Progenitor cell of endocrine pancreas (in vitro differentiated cells): ENCODE measurements around the gene CCL3. TPM values are rescaled to one million over a fixed set of nuclear protein-coding genes. Genes with fewer than 3 reads are reported as not detected.

Experiments used
- DNase-seq: peaks from one replicate; pipeline ENCODE4 v3.0.0; 2021; ENCODE audit warnings: low spot score; ENCODE audit not compliant: unreplicated experiment
- H3K27ac Mint-ChIP-seq: 2 replicates; pipeline ENCODE4 v1.8.0; 2021; ENCODE audit warnings: mild to moderate bottlenecking, moderate library complexity, mixed read lengths
- H3K27me3 Mint-ChIP-seq: 2 replicates; pipeline ENCODE4 v1.8.0; 2021; ENCODE audit warnings: mixed read lengths
- H3K36me3 Mint-ChIP-seq: 2 replicates; pipeline ENCODE4 v1.8.0; 2022; ENCODE audit warnings: mixed read lengths; ENCODE audit not compliant: insufficient read depth
- H3K4me1 Mint-ChIP-seq: 2 replicates; pipeline ENCODE4 v1.8.0; 2021; ENCODE audit warnings: low read depth, mixed read lengths
- H3K4me3 Mint-ChIP-seq: 2 replicates; pipeline ENCODE4 v1.8.0; 2021; ENCODE audit warnings: low read depth, mild to moderate bottlenecking, moderate library complexity, mixed read lengths
- H3K9me3 Mint-ChIP-seq: 2 replicates; pipeline ENCODE4 v1.8.0; 2021; ENCODE audit warnings: low read depth, mixed read lengths
- total RNA-seq: library from RNA; stranded (reverse); gene quantifications from 2 replicates; pipeline ENCODE4 v1.2.1, GENCODE V29; 2021
- TF ChIP-seq, protein P1 (sequence below): fragments of 200-600 bp; sonication (generic); IDR thresholded peaks from one replicate; pipeline ENCODE4 v1.5.0; 2021; ENCODE audit warnings: antibody characterized with exemption, mild to moderate bottlenecking; ENCODE audit not compliant: unreplicated experiment

The CCL3 gene
- total RNA-seq, 1 donor from 2014 or later = not detected

DNA sequence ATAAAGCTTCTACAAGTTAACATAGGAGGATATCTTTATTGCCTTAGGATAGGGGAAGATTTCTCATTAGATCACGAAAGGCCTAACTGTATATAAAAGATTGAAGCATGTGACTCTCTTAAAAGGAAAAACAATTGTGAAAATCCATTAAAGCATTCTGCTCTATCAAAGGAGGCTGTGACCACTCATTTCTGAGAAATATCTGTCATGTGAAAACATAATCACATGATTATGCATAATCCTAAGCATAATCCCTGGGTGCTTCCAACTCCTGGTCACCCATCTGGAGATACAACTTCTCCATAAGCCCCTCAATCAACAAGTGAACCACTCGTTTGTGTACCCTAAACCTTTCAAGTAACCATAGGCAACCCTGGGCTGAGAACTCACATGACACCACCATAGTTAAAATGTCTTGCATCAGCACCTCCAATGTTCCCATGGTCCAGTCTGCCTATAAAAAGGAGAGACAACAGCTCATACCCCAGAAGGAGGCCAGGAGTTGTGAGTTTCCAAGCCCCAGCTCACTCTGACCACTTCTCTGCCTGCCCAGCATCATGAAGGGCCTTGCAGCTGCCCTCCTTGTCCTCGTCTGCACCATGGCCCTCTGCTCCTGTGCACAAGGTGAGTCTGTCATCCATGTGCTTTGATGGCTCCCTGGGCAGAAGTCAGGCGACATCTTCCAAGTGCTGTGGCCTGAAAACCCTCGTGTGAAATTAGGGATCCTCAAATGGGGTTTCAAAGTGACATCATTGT lies 26.0 kb downstream of the CCL3 start, which contains the start of gene CCL18:
Gene CCL18 (plus strand): TSS at position 487 of the 756 bp plus-strand sequence. CDS start 71 bp downstream, at position 558.
- H3K27me3 Mint-ChIP-seq = no peaks in the 10 kb centered on the region
- TF ChIP-seq, protein P1, sequence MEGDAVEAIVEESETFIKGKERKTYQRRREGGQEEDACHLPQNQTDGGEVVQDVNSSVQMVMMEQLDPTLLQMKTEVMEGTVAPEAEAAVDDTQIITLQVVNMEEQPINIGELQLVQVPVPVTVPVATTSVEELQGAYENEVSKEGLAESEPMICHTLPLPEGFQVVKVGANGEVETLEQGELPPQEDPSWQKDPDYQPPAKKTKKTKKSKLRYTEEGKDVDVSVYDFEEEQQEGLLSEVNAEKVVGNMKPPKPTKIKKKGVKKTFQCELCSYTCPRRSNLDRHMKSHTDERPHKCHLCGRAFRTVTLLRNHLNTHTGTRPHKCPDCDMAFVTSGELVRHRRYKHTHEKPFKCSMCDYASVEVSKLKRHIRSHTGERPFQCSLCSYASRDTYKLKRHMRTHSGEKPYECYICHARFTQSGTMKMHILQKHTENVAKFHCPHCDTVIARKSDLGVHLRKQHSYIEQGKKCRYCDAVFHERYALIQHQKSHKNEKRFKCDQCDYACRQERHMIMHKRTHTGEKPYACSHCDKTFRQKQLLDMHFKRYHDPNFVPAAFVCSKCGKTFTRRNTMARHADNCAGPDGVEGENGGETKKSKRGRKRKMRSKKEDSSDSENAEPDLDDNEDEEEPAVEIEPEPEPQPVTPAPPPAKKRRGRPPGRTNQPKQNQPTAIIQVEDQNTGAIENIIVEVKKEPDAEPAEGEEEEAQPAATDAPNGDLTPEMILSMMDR = no peak
- no peak within 1 kb of the TSS for H3K27ac Mint-ChIP-seq
- H3K36me3 Mint-ChIP-seq = no peaks in the 10 kb centered on the region
- no peak within 1 kb of the TSS for H3K4me3 Mint-ChIP-seq
- no peak for DNase-seq
- H3K4me1 Mint-ChIP-seq = no peaks in the 10 kb centered on the region
- H3K9me3 Mint-ChIP-seq = no peaks in the 10 kb centered on the region

DNA sequence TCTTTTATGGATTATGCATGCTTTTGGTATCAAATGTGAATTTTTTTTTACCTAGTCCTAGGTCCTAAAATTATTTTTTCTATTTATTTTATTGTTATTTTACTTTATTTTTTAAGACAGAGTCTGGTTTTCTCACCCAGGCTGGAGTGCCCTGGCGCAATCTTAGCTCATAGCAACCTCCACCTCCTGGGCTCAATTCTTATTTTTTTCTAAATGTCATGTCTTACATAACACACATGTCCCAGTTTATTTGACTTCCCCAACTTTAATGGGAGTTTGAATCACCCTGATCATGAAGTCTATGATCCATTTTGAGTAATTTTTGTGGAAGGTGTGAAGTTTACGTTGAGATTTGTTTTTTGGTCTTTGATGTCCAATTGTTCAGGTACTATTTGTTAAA lies 29.1 kb downstream of the CCL3 start:
- DNase-seq = no peak
- H3K27me3 Mint-ChIP-seq = no peaks in the 10 kb centered on the region
- TF ChIP-seq, protein P1 = no peak
- H3K4me3 Mint-ChIP-seq = no peak overlapping the region
- peaks cover 1% of the 10 kb centered on the region for H3K4me1 Mint-ChIP-seq
- H3K36me3 Mint-ChIP-seq = no peaks in the 10 kb centered on the region
- H3K9me3 Mint-ChIP-seq = no peaks in the 10 kb centered on the region
- H3K27ac Mint-ChIP-seq = no peak overlapping the region

DNA sequence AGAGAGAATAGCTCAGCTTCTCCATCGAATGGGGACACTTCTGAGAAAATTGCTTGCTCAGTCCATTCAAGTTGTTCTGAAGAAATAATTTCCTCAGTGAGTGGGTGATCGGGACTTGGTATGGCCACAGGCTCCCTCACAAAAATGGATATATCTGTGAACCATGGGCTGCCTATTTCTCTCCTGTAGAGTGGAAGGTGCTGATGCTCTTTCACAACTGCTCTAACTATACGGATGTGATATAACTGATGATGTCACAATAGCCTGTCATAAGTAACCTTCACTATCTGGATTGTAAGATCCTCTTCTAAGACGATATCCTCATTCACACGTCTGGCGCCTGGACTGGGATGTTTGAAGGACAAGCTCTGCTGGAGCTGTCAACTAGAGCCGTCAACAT lies 30.5 kb downstream of the CCL3 start:
- H3K36me3 Mint-ChIP-seq = no peaks in the 10 kb centered on the region
- no peak overlapping the region for H3K4me3 Mint-ChIP-seq
- H3K27me3 Mint-ChIP-seq = no peaks in the 10 kb centered on the region
- H3K4me1 Mint-ChIP-seq = peaks cover 1% of the 10 kb centered on the region
- DNase-seq = no peak
- TF ChIP-seq, protein P1 = no peak
- no peaks in the 10 kb centered on the region for H3K9me3 Mint-ChIP-seq
- H3K27ac Mint-ChIP-seq = no peak overlapping the region

DNA sequence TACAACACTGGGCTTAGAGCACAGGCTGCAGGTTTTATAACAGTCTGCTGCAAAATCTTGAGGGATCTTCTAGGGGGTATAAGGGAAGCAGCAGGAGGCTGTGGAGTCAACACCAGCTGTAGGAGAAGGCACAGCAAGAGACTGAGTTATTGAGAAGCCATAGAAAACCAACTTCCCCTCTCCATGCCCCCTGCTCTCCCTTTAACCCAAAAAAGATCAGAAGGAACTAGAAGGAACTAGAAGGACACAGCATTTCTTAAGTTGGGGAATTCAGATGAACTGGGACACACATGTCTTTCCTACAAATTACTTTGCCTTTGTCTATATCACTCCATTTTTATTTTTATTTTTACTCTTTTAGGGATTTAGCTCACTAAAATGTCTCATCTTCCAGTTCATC lies 32.0 kb downstream of the CCL3 start:
- no peak overlapping the region for H3K27ac Mint-ChIP-seq
- no peak for DNase-seq
- TF ChIP-seq, protein P1 = no peak
- no peak overlapping the region for H3K4me3 Mint-ChIP-seq
- no peaks in the 10 kb centered on the region for H3K27me3 Mint-ChIP-seq
- H3K4me1 Mint-ChIP-seq = peaks cover 1% of the 10 kb centered on the region
- no peaks in the 10 kb centered on the region for H3K36me3 Mint-ChIP-seq
- no peaks in the 10 kb centered on the region for H3K9me3 Mint-ChIP-seq

DNA sequence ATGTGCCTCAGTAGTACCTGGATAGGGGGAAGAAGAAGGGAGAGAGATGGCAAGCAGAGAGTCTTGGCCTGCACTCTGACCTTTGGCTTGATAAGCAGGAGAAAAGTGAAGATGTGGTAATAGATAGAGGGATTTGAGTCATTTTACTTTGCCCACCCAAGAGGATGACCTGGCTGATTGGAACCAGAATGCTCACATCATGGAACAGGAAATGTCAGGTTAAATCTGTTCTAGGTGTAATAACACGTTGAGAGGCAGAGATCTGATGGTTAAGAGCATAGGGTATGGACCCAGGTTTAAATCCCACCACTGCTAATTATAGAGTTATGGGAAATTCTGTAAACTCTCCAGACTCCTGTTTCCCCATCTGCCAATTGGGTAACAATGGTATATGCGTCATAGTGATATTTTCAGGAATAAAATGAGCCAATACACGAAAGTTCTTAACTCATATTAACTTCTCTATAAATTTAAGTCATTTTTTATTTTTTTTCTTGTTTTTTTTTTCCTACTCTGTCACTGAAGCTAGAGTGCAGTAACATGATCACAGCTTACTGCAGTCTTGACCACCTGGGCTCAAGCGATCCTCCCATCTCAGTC lies 33.9 kb downstream of the CCL3 start:
- Mint-ChIP-seq H3K36me3 (no peaks in the 10 kb centered on the region), H3K4me1 (peaks cover 1% of the 10 kb centered on the region), H3K27me3 (no peaks in the 10 kb centered on the region), H3K4me3 (no peak overlapping the region), H3K27ac (no peak overlapping the region), H3K9me3 (peaks cover 14% of the 10 kb centered on the region)
- TF ChIP-seq, protein P1 = no peak
- DNase-seq = no peak
